GM12874 (cell line): Measurements from ENCODE around the gene ZNF516.

Experiments used
- CTCF ChIP-seq: IDR thresholded peaks from 2 replicates; pipeline ENCODE4 v1.5.1; 2011; ENCODE audit warnings: low read depth, mild to moderate bottlenecking, control low read depth, low read length, moderate library complexity; ENCODE audit not compliant: insufficient read depth

Gene ZNF516

GRCh38 chr18:76443519-76444445, 51.3 kb downstream of the ZNF516 start:
- no peak for TF ChIP-seq CTCF

GRCh38 chr18:76442413-76443171, 52.5 kb downstream of the ZNF516 start:
- no peak for TF ChIP-seq CTCF

GRCh38 chr18:76441668-76442412, 53.2 kb downstream of the ZNF516 start:
- no peak for TF ChIP-seq CTCF

GRCh38 chr18:76441002-76441667, 53.9 kb downstream of the ZNF516 start:
- TF ChIP-seq CTCF, result no peak

GRCh38 chr18:76437910-76438309, 57.1 kb downstream of the ZNF516 start:
- TF ChIP-seq CTCF, result no peak

GRCh38 chr18:76437011-76437410, 58.0 kb downstream of the ZNF516 start:
- no peak for TF ChIP-seq CTCF
